ENCODE measurements around the gene WLS.

The WLS gene

GRCh38 chr1:68227598-68227997, 4.7 kb downstream of the WLS start:
- H3K27ac ChIP-seq, result no peak overlapping the region
- TF ChIP-seq ZFX (IDR thresholded peaks at IDR 0.05), result no peak
- TF ChIP-seq CTCF (conservative IDR thresholded peaks at IDR 0.05), result no peak

GRCh38 chr1:68225781-68226180, 6.5 kb downstream of the WLS start:
- TF ChIP-seq CTCF (conservative IDR thresholded peaks at IDR 0.05) (no peak), ZFX (IDR thresholded peaks at IDR 0.05) (no peak)
- H3K27ac ChIP-seq, result no peak overlapping the region

- TF ChIP-seq ZFX (IDR thresholded peaks at IDR 0.05), result no peak
- no peak for TF ChIP-seq CTCF (conservative IDR thresholded peaks at IDR 0.05)
- no peak overlapping the region for H3K27ac ChIP-seq
Measured at GRCh38 chr1:68223687-68224086, 8.6 kb downstream of the WLS start.

- H3K27ac ChIP-seq, result no peak overlapping the region
- TF ChIP-seq CTCF (conservative IDR thresholded peaks at IDR 0.05) (no peak), ZFX (IDR thresholded peaks at IDR 0.05) (no peak)
Measured at GRCh38 chr1:68221980-68222373, 10.3 kb downstream of the WLS start.

- no peak overlapping the region for H3K27ac ChIP-seq
- TF ChIP-seq CTCF (conservative IDR thresholded peaks at IDR 0.05) (no peak), ZFX (IDR thresholded peaks at IDR 0.05) (no peak)
Measured at GRCh38 chr1:68221001-68221979, 11.0 kb downstream of the WLS start.

GRCh38 chr1:68220420-68220819, 11.9 kb downstream of the WLS start:
- H3K27ac ChIP-seq, result no peak overlapping the region
- TF ChIP-seq ZFX (IDR thresholded peaks at IDR 0.05), result no peak
- no peak for TF ChIP-seq CTCF (conservative IDR thresholded peaks at IDR 0.05)

GRCh38 chr1:68218490-68218889, 13.8 kb downstream of the WLS start:
- TF ChIP-seq CTCF (conservative IDR thresholded peaks at IDR 0.05) (no peak), ZFX (IDR thresholded peaks at IDR 0.05) (no peak)
- H3K27ac ChIP-seq, result no peak overlapping the region
